ENCODE results near the gene CRYBG2. TPM values are rescaled to one million over a fixed set of nuclear protein-coding genes. Genes with fewer than 3 reads are reported as not detected.

The CRYBG2 gene
- total RNA-seq, 1 experiment from 2014 or later, result 6.4 TPM

GRCh38 chr1:26345718-26346117, 8.2 kb downstream of the CRYBG2 start:
- CTCF ChIA-PET, result no interaction called here
- H3K9me3 Mint-ChIP-seq (ENCODE audit: low read depth, unreplicated experiment), result no peaks in the 10 kb centered on the region
- H3K27me3 Mint-ChIP-seq (ENCODE audit: unreplicated experiment), result no peaks in the 10 kb centered on the region
- TF ChIP-seq CTCF (IDR thresholded peaks at IDR 0.05; ENCODE audit: unreplicated experiment), result no peak
- H3K36me3 Mint-ChIP-seq (ENCODE audit: insufficient read depth, unreplicated experiment), result no peaks in the 10 kb centered on the region
- H3K27ac Mint-ChIP-seq (ENCODE audit: unreplicated experiment), result no peak overlapping the region
- DNase-seq, result no peak
- H3K4me3 Mint-ChIP-seq (ENCODE audit: low read depth, unreplicated experiment), result no peak overlapping the region
- H3K4me1 Mint-ChIP-seq (ENCODE audit: low read depth, unreplicated experiment), result peaks cover under 1% of the 10 kb centered on the region
- BruUV-seq (replicated peaks), result no TSS peak
- intact Hi-C loops (cut with micrococcal nuclease; ENCODE audit: unreplicated experiment), result no loop called here

GRCh38 chr1:26344147-26344920, 9.6 kb downstream of the CRYBG2 start:
- Mint-ChIP-seq H3K27ac (ENCODE audit: unreplicated experiment) (no peak overlapping the region), H3K4me3 (ENCODE audit: low read depth, unreplicated experiment) (no peak overlapping the region), H3K36me3 (ENCODE audit: insufficient read depth, unreplicated experiment) (no peaks in the 10 kb centered on the region), H3K9me3 (ENCODE audit: low read depth, unreplicated experiment) (no peaks in the 10 kb centered on the region), H3K27me3 (ENCODE audit: unreplicated experiment) (no peaks in the 10 kb centered on the region), H3K4me1 (ENCODE audit: low read depth, unreplicated experiment) (no peaks in the 10 kb centered on the region)
- no peak for DNase-seq
- BruUV-seq (replicated peaks), result no TSS peak
- TF ChIP-seq CTCF (IDR thresholded peaks at IDR 0.05; ENCODE audit: unreplicated experiment), result no peak
- intact Hi-C loops (cut with micrococcal nuclease; ENCODE audit: unreplicated experiment), result no loop called here
- CTCF ChIA-PET, result interaction anchor here (0.9 kb wide), 1 partner anchor 14 kb away, joined by 3 read pairs; no protein-coding TSS in a partner anchor

- intact Hi-C loops (cut with micrococcal nuclease; ENCODE audit: unreplicated experiment), result no loop called here
- no peaks in the 10 kb centered on the region for H3K4me1 Mint-ChIP-seq (ENCODE audit: low read depth, unreplicated experiment)
- BruUV-seq (replicated peaks), result no TSS peak
- CTCF ChIA-PET, result no interaction called here
- no peak overlapping the region for H3K27ac Mint-ChIP-seq (ENCODE audit: unreplicated experiment)
- H3K36me3 Mint-ChIP-seq (ENCODE audit: insufficient read depth, unreplicated experiment), result no peaks in the 10 kb centered on the region
- no peak for TF ChIP-seq CTCF (IDR thresholded peaks at IDR 0.05; ENCODE audit: unreplicated experiment)
- H3K9me3 Mint-ChIP-seq (ENCODE audit: low read depth, unreplicated experiment), result no peaks in the 10 kb centered on the region
- DNase-seq, result no peak
- H3K4me3 Mint-ChIP-seq (ENCODE audit: low read depth, unreplicated experiment), result no peak overlapping the region
- no peaks in the 10 kb centered on the region for H3K27me3 Mint-ChIP-seq (ENCODE audit: unreplicated experiment)
These were observed 13.9 kb downstream of the CRYBG2 start for GRCh38 chr1:26340047-26340481.

DNA sequence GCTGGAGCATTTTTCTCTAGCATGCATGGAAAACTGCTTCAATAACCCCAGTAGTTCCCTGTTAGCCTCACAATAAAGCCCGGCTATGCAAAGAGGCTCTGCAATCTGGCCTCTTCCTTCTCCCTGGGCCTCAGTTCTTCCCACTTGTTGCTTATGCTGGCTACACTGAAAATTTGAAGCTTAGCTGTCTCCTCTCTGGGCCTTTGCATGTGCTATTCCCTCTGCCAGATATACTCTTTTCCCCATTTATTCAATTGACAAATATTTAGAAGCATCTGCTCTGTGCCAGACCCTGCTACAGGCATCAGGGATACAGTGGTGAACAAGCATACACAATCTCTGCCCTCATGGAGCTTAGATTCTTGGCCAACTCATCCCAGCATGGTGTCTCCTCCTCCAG, 15.3 kb downstream of the CRYBG2 start:
- Mint-ChIP-seq H3K27ac (ENCODE audit: unreplicated experiment) (no peak overlapping the region), H3K27me3 (ENCODE audit: unreplicated experiment) (no peaks in the 10 kb centered on the region), H3K4me1 (ENCODE audit: low read depth, unreplicated experiment) (no peaks in the 10 kb centered on the region), H3K4me3 (ENCODE audit: low read depth, unreplicated experiment) (no peak overlapping the region), H3K36me3 (ENCODE audit: insufficient read depth, unreplicated experiment) (no peaks in the 10 kb centered on the region), H3K9me3 (ENCODE audit: low read depth, unreplicated experiment) (no peaks in the 10 kb centered on the region)
- CTCF ChIA-PET, result no interaction called here
- BruUV-seq (replicated peaks), result no TSS peak
- intact Hi-C loops (cut with micrococcal nuclease; ENCODE audit: unreplicated experiment), result no loop called here
- DNase-seq, result no peak
- TF ChIP-seq CTCF (IDR thresholded peaks at IDR 0.05; ENCODE audit: unreplicated experiment), result no peak

Data from Calu3 (cell line).